HG03097 (cell line): ENCODE results near the gene CDS2.

Source experiments
- ATAC-seq: cut with Tn5 transposase; IDR thresholded peaks from one replicate; pipeline ENCODE4 v1.9.1; 2021; ENCODE audit not compliant: unreplicated experiment, low FRiP score

The CDS2 gene

GRCh38 chr20:5203380-5203779, 76.6 kb downstream of the CDS2 start:
- ATAC-seq = no peak

- ATAC-seq = peak; percentile 80
Observed at GRCh38 chr20:5205348-5206210, 78.8 kb downstream of the CDS2 start.

GRCh38 chr20:5207138-5207537, 80.3 kb downstream of the CDS2 start:
- no peak for ATAC-seq

GRCh38 chr20:5211803-5212714, 85.3 kb downstream of the CDS2 start:
- no peak for ATAC-seq

GRCh38 chr20:5212907-5213487, 86.2 kb downstream of the CDS2 start:
- no peak for ATAC-seq

GRCh38 chr20:5214826-5215225, 88.0 kb downstream of the CDS2 start:
- no peak for ATAC-seq

GRCh38 chr20:5215672-5216304, 89.0 kb downstream of the CDS2 start:
- ATAC-seq = no peak

GRCh38 chr20:5216663-5217062, 89.9 kb downstream of the CDS2 start:
- no peak for ATAC-seq

GRCh38 chr20:5217616-5218015, 90.8 kb downstream of the CDS2 start:
- ATAC-seq = no peak

GRCh38 chr20:5220321-5221060, 93.7 kb downstream of the CDS2 start:
- no peak for ATAC-seq

GRCh38 chr20:5221061-5221430, 94.2 kb downstream of the CDS2 start:
- ATAC-seq = no peak

- ATAC-seq = no peak
Observed at GRCh38 chr20:5222919-5223634, 96.3 kb downstream of the CDS2 start.

GRCh38 chr20:5230544-5230943, 103.7 kb downstream of the CDS2 start:
- ATAC-seq = no peak

- ATAC-seq = no peak
Observed at GRCh38 chr20:5234158-5234557, 107.3 kb downstream of the CDS2 start.

- no peak for ATAC-seq
Observed at GRCh38 chr20:5234978-5235377, 108.2 kb downstream of the CDS2 start.
